Endothelial cell of umbilical vein (primary cell): Measurements from ENCODE around the gene GET4.

Source experiments
- EZH2 ChIP-seq: IDR thresholded peaks from 2 replicates; pipeline ENCODE4 v1.6.1; 2012; ENCODE audit warnings: borderline replicate concordance, low read depth, mild to moderate bottlenecking, moderate library complexity, low read length, inconsistent platforms; ENCODE audit not compliant: severe bottlenecking
- FOS ChIP-seq: IDR thresholded peaks from 2 replicates; pipeline ENCODE4 v1.6.1; 2011; ENCODE audit warnings: mild to moderate bottlenecking, low read length, moderate library complexity, borderline replicate concordance; ENCODE audit not compliant: insufficient read depth
- JUN ChIP-seq: IDR thresholded peaks from 2 replicates; pipeline ENCODE4 v1.6.1; 2011; ENCODE audit warnings: borderline replicate concordance, low read depth; ENCODE audit not compliant: insufficient read length, insufficient read depth
- MYC ChIP-seq: IDR thresholded peaks from one replicate; pipeline ENCODE4 v1.6.1; 2011; ENCODE audit warnings: mild to moderate bottlenecking, low read depth, low read length
- POLR2A ChIP-seq: IDR thresholded peaks from 2 replicates; pipeline ENCODE4 v1.6.1; 2012; ENCODE audit warnings: low read depth, mild to moderate bottlenecking, control low read depth, low read length
- POLR2AphosphoS5 ChIP-seq: IDR thresholded peaks from 2 replicates; pipeline ENCODE4 v1.6.1; 2012; ENCODE audit warnings: low read depth, mild to moderate bottlenecking, control low read depth, low read length, moderate library complexity; ENCODE audit not compliant: insufficient read depth
- TF ChIP-seq, protein P1 (sequence below), 2 donors: IDR thresholded peaks; 1 replicate in 1 of 2; 2 replicates in 1 of 2; pipeline ENCODE4 v1.5.1; 2011; ENCODE audit warnings: low read length in 2 of 2, mild to moderate bottlenecking in 2 of 2, moderate library complexity in 2 of 2, control low read depth in 1 of 2, inconsistent platforms in 1 of 2, low read depth in 1 of 2; ENCODE audit not compliant: insufficient read depth in 1 of 2; ENCODE audit errors: extremely low read depth in 1 of 2
- TF ChIP-seq, protein P2 (sequence below): IDR thresholded peaks from 2 replicates; pipeline ENCODE4 v1.6.1; 2011; ENCODE audit not compliant: insufficient read depth, insufficient read length

DNA sequence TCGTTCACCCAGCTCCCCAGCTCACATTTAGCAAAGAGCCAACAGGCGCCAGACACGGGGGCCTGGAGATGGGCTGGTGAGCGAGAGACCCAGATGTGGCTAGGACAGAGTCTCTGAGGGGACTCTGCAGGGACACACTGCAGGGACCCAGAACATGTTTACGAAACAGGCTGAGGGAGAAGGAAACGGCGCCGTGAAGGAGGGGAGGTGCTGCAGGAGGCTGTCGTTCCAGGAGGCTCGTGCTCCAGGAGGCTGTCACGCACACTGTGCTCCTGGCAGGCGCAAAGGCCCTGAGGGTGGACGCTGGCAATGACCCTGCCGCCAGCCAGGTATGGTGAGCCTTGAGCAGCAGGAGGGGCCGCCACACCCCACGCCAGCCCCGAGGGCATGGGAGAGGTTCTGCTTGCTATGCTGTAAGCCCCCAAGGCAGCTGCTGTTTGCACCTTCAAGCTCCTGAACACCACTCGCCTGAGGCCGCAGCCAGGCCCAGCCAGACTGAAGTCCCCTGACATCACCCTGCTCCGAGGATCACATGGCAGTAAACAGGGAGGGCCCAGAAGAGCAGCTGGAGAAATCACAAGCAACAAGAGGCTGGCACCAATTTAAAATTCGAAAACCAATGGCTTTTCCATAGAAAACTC is 50.8 kb downstream of the GET4 start:
- TF ChIP-seq, protein P1, sequence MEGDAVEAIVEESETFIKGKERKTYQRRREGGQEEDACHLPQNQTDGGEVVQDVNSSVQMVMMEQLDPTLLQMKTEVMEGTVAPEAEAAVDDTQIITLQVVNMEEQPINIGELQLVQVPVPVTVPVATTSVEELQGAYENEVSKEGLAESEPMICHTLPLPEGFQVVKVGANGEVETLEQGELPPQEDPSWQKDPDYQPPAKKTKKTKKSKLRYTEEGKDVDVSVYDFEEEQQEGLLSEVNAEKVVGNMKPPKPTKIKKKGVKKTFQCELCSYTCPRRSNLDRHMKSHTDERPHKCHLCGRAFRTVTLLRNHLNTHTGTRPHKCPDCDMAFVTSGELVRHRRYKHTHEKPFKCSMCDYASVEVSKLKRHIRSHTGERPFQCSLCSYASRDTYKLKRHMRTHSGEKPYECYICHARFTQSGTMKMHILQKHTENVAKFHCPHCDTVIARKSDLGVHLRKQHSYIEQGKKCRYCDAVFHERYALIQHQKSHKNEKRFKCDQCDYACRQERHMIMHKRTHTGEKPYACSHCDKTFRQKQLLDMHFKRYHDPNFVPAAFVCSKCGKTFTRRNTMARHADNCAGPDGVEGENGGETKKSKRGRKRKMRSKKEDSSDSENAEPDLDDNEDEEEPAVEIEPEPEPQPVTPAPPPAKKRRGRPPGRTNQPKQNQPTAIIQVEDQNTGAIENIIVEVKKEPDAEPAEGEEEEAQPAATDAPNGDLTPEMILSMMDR (IDR thresholded peaks at IDR 0.05; ENCODE audit: extremely low read depth in 1 of 2, insufficient read depth in 1 of 2, low read depth in 1 of 2, low read length in 2 of 2), result no peak
- TF ChIP-seq POLR2AphosphoS5, result no peak
- no peak for TF ChIP-seq EZH2
- TF ChIP-seq POLR2A, result no peak
- no peak for TF ChIP-seq FOS
- no peak for TF ChIP-seq JUN
- TF ChIP-seq, protein P2, sequence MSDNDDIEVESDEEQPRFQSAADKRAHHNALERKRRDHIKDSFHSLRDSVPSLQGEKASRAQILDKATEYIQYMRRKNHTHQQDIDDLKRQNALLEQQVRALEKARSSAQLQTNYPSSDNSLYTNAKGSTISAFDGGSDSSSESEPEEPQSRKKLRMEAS, result no peak
- TF ChIP-seq MYC, result no peak
